ENCODE data around the gene KAT2B. TPM values are rescaled to one million over a fixed set of nuclear protein-coding genes. Genes with fewer than 3 reads are reported as not detected.

KAT2B gene
- total and polyA plus RNA-seq, 2 experiments from 2014 or later = 10.0 to 18.6 TPM

DNA sequence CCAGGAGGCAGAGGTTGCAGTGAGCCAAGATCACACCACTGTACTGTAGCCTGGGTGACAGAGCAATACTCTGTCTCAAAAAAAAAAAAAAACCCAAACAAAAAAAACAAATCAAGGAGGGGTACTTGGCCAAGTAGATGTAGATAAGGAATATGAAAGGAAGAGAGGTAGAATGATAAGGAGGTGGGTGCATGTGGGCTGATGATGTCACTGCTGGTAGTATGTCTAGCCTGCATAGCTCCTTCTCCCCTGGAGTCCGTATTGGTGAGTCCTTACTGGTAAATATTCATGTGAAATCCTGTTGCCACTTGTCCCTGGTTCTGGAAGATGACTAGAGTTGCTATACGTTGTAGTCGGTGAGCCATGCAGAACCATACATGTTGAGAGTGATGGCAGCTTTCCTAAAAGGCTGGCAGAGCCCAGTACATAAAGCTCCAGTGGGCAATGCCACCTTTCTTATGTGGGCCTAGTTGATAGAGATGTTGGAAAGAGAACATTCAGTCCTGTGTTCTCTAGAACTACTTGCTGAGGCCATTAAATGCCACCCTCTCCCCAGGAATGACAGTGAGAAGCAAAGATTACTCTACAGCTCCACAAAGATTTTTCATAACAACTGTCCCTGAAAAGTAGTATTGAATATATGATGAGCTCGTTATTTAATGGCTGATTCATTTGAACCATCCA lies 11.0 kb downstream of the KAT2B start:
- DNase-seq (ENCODE audit: low read depth in 1 of 2, low spot score in 1 of 2) = no peak
- Histone ChIP-seq H3K27ac (no peak overlapping the region), H3K4me3 (no peak overlapping the region), H3K4me1 (ENCODE audit: low read depth) (no peaks in the 10 kb centered on the region), H3K36me3 (no peaks in the 10 kb centered on the region), H3K9me3 (ENCODE audit: low read depth) (no peaks in the 10 kb centered on the region), H3K27me3 (no peaks in the 10 kb centered on the region)
- TF ChIP-seq, protein P1, sequence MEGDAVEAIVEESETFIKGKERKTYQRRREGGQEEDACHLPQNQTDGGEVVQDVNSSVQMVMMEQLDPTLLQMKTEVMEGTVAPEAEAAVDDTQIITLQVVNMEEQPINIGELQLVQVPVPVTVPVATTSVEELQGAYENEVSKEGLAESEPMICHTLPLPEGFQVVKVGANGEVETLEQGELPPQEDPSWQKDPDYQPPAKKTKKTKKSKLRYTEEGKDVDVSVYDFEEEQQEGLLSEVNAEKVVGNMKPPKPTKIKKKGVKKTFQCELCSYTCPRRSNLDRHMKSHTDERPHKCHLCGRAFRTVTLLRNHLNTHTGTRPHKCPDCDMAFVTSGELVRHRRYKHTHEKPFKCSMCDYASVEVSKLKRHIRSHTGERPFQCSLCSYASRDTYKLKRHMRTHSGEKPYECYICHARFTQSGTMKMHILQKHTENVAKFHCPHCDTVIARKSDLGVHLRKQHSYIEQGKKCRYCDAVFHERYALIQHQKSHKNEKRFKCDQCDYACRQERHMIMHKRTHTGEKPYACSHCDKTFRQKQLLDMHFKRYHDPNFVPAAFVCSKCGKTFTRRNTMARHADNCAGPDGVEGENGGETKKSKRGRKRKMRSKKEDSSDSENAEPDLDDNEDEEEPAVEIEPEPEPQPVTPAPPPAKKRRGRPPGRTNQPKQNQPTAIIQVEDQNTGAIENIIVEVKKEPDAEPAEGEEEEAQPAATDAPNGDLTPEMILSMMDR (IDR thresholded peaks at IDR 0.05; ENCODE audit: low read depth, low read length) = no peak

DNA sequence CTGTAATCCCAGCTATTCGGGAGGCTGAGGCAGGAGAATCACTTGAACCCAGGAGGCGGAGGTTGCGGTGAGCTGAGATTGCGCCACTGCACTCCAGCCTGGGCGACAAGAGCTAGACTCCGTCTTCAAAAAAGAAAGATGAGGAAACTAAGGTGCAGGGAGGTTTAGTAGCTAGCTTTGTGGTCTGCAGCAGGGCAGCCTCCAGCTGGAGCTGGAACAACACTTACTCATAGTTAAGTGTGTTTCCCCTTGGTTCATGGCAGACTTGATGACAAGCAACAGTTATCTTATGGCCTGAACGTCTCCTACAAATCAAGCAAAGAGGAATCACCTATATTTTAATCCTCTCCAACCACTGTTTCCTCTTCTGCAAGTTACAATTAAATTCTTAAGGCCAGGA lies 12.6 kb downstream of the KAT2B start:
- no peak for DNase-seq (ENCODE audit: low read depth in 1 of 2, low spot score in 1 of 2)
- Histone ChIP-seq H3K9me3 (ENCODE audit: low read depth) (no peaks in the 10 kb centered on the region), H3K4me1 (ENCODE audit: low read depth) (no peaks in the 10 kb centered on the region), H3K27me3 (no peaks in the 10 kb centered on the region), H3K27ac (no peak overlapping the region), H3K36me3 (no peaks in the 10 kb centered on the region), H3K4me3 (no peak overlapping the region)
- TF ChIP-seq, protein P1 (IDR thresholded peaks at IDR 0.05; ENCODE audit: low read depth, low read length) = no peak

- peak in 1 of 2 donors; percentile 72 for DNase-seq (ENCODE audit: low read depth in 1 of 2, low spot score in 1 of 2)
- Histone ChIP-seq H3K27me3 (no peaks in the 10 kb centered on the region), H3K9me3 (ENCODE audit: low read depth) (no peaks in the 10 kb centered on the region), H3K4me3 (no peak overlapping the region), H3K36me3 (no peaks in the 10 kb centered on the region), H3K27ac (no peak overlapping the region), H3K4me1 (ENCODE audit: low read depth) (no peaks in the 10 kb centered on the region)
- TF ChIP-seq, protein P1 (IDR thresholded peaks at IDR 0.05; ENCODE audit: low read depth, low read length) = no peak
These were observed 14.3 kb downstream of the KAT2B start for GRCh38 chr3:20054549-20054987.

DNA sequence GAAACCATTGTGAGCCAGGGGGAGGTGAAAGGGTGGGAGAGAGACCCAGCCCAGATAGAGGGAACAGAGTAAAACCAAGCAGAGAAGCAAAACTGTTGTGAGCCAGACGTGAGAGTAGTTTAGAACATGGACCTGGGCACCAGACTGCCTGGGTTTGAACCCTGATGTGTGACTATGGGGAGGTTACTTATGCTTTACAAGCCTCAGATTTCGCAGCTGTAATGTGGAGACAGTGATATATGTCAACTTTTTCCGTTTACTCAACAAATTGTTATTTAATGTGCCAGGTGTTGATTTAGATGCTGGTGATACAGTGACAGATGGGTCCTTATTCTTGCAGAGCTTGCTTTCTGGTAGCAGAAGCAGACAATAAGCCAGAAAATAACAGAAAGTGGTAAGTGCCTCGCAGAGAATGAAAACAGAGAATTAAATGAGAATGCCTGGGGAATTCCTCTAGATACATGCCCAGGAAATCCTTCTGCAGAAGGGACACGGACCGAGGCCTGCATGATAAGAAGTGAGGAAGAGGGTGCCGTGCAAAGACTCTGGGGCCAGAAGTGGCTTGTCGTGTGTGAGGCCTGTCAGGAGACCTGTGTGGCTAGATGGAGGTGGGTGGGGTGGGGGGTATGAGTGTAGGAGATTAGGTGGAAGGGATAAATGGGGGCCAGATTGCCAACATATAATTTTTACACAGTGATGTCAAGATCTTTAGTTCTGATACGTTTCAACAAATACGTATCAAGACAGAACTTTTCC lies 15.0 kb downstream of the KAT2B start:
- TF ChIP-seq, protein P1 (IDR thresholded peaks at IDR 0.05; ENCODE audit: low read depth, low read length) = no peak
- Histone ChIP-seq H3K9me3 (ENCODE audit: low read depth) (no peaks in the 10 kb centered on the region), H3K36me3 (no peaks in the 10 kb centered on the region), H3K4me1 (ENCODE audit: low read depth) (no peaks in the 10 kb centered on the region), H3K27me3 (no peaks in the 10 kb centered on the region), H3K27ac (no peak overlapping the region), H3K4me3 (no peak overlapping the region)
- DNase-seq (ENCODE audit: low read depth in 1 of 2, low spot score in 1 of 2) = no peak

DNA sequence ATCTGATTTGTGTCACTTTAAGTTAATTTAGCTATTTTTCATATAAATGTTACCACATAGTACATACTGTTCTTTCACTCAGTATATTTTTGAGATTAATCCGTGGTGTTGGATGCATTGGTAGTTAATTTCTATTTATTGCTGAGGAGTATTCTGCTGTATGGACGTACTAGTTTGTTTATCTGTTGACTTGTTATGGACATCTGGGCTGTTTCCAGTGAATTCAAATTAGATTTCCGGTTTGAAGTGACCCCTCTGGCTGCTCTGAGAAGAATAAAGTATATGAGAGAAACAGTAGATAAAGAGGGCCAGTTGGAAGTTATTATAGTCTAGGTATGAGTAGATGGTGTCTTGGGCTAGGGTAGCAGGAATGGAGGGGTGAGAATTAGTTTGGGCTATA lies 15.6 kb downstream of the KAT2B start:
- TF ChIP-seq, protein P1 (IDR thresholded peaks at IDR 0.05; ENCODE audit: low read depth, low read length) = no peak
- H3K27me3 ChIP-seq = no peaks in the 10 kb centered on the region
- no peaks in the 10 kb centered on the region for H3K4me1 ChIP-seq (ENCODE audit: low read depth)
- no peaks in the 10 kb centered on the region for H3K36me3 ChIP-seq
- DNase-seq (ENCODE audit: low read depth in 1 of 2, low spot score in 1 of 2) = no peak
- H3K9me3 ChIP-seq (ENCODE audit: low read depth) = no peaks in the 10 kb centered on the region
- no peak overlapping the region for H3K27ac ChIP-seq
- no peak overlapping the region for H3K4me3 ChIP-seq
